Calu3 (cell line): Measurements from ENCODE around the gene PCDH9. TPM values are rescaled to one million over a fixed set of nuclear protein-coding genes. Genes with fewer than 3 reads are reported as not detected.

Source experiments
- BruUV-seq: library from RNA; stranded (reverse); fragments of 400-500 nt; replicated peaks from 2 replicates; lab custom pipeline; 2021; lab: Mats Ljungman, UMichigan
- CTCF ChIA-PET: fragments of 300-600 bp; sonication (Branson Sonifier 250); formaldehyde crosslinking; loops from one replicate; lab custom pipeline; 2022; ENCODE audit warnings: antibody characterized with exemption; lab: Charles Lee
- DNase-seq: peaks from one replicate; pipeline ENCODE4 v3.0.0; 2022
- H3K27ac Mint-ChIP-seq: one replicate; pipeline ENCODE4 v1.8.0; 2022; ENCODE audit warnings: mixed read lengths; ENCODE audit not compliant: unreplicated experiment
- H3K27me3 Mint-ChIP-seq: one replicate; pipeline ENCODE4 v1.8.0; 2022; ENCODE audit warnings: mixed read lengths; ENCODE audit not compliant: unreplicated experiment
- H3K36me3 Mint-ChIP-seq: one replicate; pipeline ENCODE4 v1.8.0; 2022; ENCODE audit warnings: mild to moderate bottlenecking, moderate library complexity, mixed read lengths; ENCODE audit not compliant: insufficient read depth, unreplicated experiment
- H3K4me1 Mint-ChIP-seq: one replicate; pipeline ENCODE4 v1.8.0; 2022; ENCODE audit warnings: mild to moderate bottlenecking, low read depth, mixed read lengths; ENCODE audit not compliant: unreplicated experiment
- H3K4me3 Mint-ChIP-seq: one replicate; pipeline ENCODE4 v1.8.0; 2022; ENCODE audit warnings: mild to moderate bottlenecking, low read depth, moderate library complexity, mixed read lengths; ENCODE audit not compliant: unreplicated experiment
- H3K9me3 Mint-ChIP-seq: one replicate; pipeline ENCODE4 v1.8.0; 2022; ENCODE audit warnings: low read depth, mixed read lengths; ENCODE audit not compliant: unreplicated experiment
- CTCF ChIP-seq: fragments of 200-600 bp; IDR thresholded peaks from one replicate; pipeline ENCODE4 v1.8.0; 2022; ENCODE audit warnings: antibody characterized with exemption; ENCODE audit not compliant: unreplicated experiment
- intact Hi-C: fragments of 100-400 bp; cut with micrococcal nuclease; formaldehyde crosslinking; loops from one replicate; pipeline ENCODE4 v1.10.0; 2022; ENCODE audit not compliant: unreplicated experiment
- total RNA-seq: library from RNA; stranded (reverse); gene quantifications from 2 replicates; pipeline ENCODE4 v1.2.3, GENCODE V29; 2022

The PCDH9 gene
- total RNA-seq, 1 experiment from 2014 or later: 1.3 TPM

- H3K27me3 Mint-ChIP-seq: no peaks in the 10 kb centered on the region
- intact Hi-C loops: no loop called here
- no peak for TF ChIP-seq CTCF
- DNase-seq: no peak
- H3K9me3 Mint-ChIP-seq: no peaks in the 10 kb centered on the region
- no peaks in the 10 kb centered on the region for H3K4me1 Mint-ChIP-seq
- no peak overlapping the region for H3K27ac Mint-ChIP-seq
- H3K36me3 Mint-ChIP-seq: no peaks in the 10 kb centered on the region
- no TSS peak for BruUV-seq
- H3K4me3 Mint-ChIP-seq: no peak overlapping the region
- CTCF ChIA-PET: no interaction called here
Measured at GRCh38 chr13:67122251-67122650, 107.9 kb downstream of the PCDH9 start.

- no TSS peak for BruUV-seq
- Mint-ChIP-seq H3K4me1 (no peaks in the 10 kb centered on the region), H3K9me3 (no peaks in the 10 kb centered on the region), H3K27me3 (no peaks in the 10 kb centered on the region), H3K4me3 (no peak overlapping the region), H3K27ac (no peak overlapping the region), H3K36me3 (no peaks in the 10 kb centered on the region)
- intact Hi-C loops: no loop called here
- CTCF ChIA-PET: no interaction called here
- no peak for TF ChIP-seq CTCF
- no peak for DNase-seq
Measured at GRCh38 chr13:67120872-67121531, 109.1 kb downstream of the PCDH9 start.

- intact Hi-C loops: no loop called here
- no peaks in the 10 kb centered on the region for H3K36me3 Mint-ChIP-seq
- H3K4me1 Mint-ChIP-seq: no peaks in the 10 kb centered on the region
- no peak overlapping the region for H3K4me3 Mint-ChIP-seq
- no peaks in the 10 kb centered on the region for H3K9me3 Mint-ChIP-seq
- no peaks in the 10 kb centered on the region for H3K27me3 Mint-ChIP-seq
- no TSS peak for BruUV-seq
- H3K27ac Mint-ChIP-seq: no peak overlapping the region
- TF ChIP-seq CTCF: no peak
- DNase-seq: no peak
- CTCF ChIA-PET: no interaction called here
Measured at GRCh38 chr13:67119481-67119894, 110.6 kb downstream of the PCDH9 start.

- CTCF ChIA-PET: no interaction called here
- Mint-ChIP-seq H3K27me3 (no peaks in the 10 kb centered on the region), H3K36me3 (no peaks in the 10 kb centered on the region), H3K4me3 (no peak overlapping the region), H3K9me3 (no peaks in the 10 kb centered on the region), H3K27ac (no peak overlapping the region), H3K4me1 (no peaks in the 10 kb centered on the region)
- TF ChIP-seq CTCF: no peak
- intact Hi-C loops: no loop called here
- DNase-seq: no peak
- BruUV-seq: no TSS peak
Measured at GRCh38 chr13:67118277-67118676, 111.9 kb downstream of the PCDH9 start.
